ENCODE measurements around the gene HDC. TPM values are rescaled to one million over a fixed set of nuclear protein-coding genes. Genes with fewer than 3 reads are reported as not detected.

The HDC gene
- total and polyA plus RNA-seq, 5 experiments from 2014 or later: not detected

DNA sequence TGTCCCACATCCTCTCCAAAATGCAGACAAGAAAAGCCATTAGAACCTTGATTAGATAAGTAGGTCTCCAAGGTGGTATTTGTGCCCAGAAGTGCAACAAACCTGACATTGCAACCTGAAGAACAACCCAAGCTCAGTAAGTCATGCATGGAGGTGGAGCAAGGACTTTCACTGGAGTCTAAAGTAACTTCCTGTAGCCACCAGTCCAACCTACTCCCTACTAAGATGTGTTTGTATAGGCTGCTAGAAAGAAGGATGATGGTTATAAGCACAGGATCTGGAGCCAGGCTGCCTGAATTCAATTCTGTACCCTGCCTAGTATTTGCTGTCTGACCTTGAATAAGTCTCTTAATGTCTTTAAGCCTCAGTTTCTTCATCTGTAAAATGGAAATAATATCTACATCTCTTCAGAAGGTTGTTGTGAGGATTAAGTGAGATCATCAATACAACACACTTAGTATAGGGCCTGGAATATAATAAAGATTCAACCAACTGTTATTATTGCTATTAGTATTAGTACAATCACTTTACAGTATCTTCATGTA lies 32.3 kb downstream of the HDC start:
- Mint-ChIP-seq H3K36me3 (no peaks in the 10 kb centered on the region), H3K4me3 (no peak overlapping the region), H3K27me3 (no peaks in the 10 kb centered on the region), H3K9me3 (no peaks in the 10 kb centered on the region), H3K4me1 (peaks cover 0 to 1% (median 0%) of the 10 kb centered on the region in 4 donors), H3K27ac (no peak overlapping the region)
- DNase-seq (no peak), ATAC-seq (no peak)
- POLR2A ChIA-PET: no interaction called here

- DNase-seq (no peak), ATAC-seq (no peak)
- POLR2A ChIA-PET: no interaction called here
- H3K27ac Mint-ChIP-seq: no peak overlapping the region
- H3K4me3 Mint-ChIP-seq: no peak overlapping the region
- H3K27me3 Mint-ChIP-seq: no peaks in the 10 kb centered on the region
- peaks cover 0 to 1% (median 0%) of the 10 kb centered on the region in 4 donors for H3K4me1 Mint-ChIP-seq
- no peaks in the 10 kb centered on the region for H3K36me3 Mint-ChIP-seq
- no peaks in the 10 kb centered on the region for H3K9me3 Mint-ChIP-seq
These were observed 32.7 kb downstream of the HDC start for GRCh38 chr15:50232791-50233190.

DNA sequence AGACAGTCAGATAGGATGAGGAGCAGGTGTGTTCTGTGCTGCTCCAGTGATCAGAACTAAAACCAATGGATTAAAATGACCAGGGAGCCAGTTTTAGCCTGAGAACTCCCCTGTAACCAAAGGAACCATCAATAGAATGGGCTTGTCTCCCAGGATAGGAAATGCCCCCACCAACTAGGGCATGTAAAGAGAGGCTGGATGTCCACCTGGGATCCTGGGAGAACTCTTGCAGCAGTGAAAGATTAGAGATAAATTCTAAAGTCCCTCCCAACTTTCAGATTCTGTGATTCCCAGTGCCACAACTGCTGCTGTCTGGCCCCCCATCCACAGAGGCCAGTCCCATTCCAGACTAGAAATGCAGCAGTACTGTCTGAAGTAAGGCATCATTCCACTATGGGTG lies 33.8 kb downstream of the HDC start:
- H3K36me3 Mint-ChIP-seq: no peaks in the 10 kb centered on the region
- POLR2A ChIA-PET: no interaction called here
- DNase-seq (no peak), ATAC-seq (no peak)
- H3K4me3 Mint-ChIP-seq: no peak overlapping the region
- no peaks in the 10 kb centered on the region for H3K9me3 Mint-ChIP-seq
- peaks cover 0 to 1% (median 0%) of the 10 kb centered on the region in 4 donors for H3K4me1 Mint-ChIP-seq
- no peak overlapping the region for H3K27ac Mint-ChIP-seq
- no peaks in the 10 kb centered on the region for H3K27me3 Mint-ChIP-seq

DNA sequence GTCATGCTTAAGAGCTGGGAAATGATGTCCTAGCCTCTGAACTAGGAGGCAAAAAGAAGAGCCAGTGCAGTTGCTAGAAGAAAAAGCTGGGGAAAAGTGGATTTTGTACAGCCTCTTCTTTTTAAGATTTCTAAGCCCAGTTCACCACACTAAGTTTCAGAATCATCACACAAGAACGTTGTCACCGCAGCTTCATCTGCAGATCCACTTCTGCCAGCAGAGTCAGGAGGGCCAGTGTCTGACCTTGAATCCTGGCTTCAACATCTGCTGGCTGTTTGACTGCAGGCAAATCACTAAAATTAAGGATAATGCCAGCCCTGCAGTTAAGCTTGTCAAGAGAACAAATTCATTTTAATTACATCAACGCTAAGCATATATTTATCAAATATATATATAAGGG lies 36.2 kb downstream of the HDC start:
- no peaks in the 10 kb centered on the region for H3K9me3 Mint-ChIP-seq
- POLR2A ChIA-PET: interaction anchor here (0.6 kb wide), 1 partner anchor 442 kb away, joined by 3 read pairs; no protein-coding TSS in a partner anchor
- no peak overlapping the region for H3K4me3 Mint-ChIP-seq
- no peaks in the 10 kb centered on the region for H3K27me3 Mint-ChIP-seq
- no peak overlapping the region for H3K27ac Mint-ChIP-seq
- peaks cover 0 to 1% (median 0%) of the 10 kb centered on the region in 4 donors for H3K4me1 Mint-ChIP-seq
- H3K36me3 Mint-ChIP-seq: no peaks in the 10 kb centered on the region
- ATAC-seq (no peak), DNase-seq (no peak)

DNA sequence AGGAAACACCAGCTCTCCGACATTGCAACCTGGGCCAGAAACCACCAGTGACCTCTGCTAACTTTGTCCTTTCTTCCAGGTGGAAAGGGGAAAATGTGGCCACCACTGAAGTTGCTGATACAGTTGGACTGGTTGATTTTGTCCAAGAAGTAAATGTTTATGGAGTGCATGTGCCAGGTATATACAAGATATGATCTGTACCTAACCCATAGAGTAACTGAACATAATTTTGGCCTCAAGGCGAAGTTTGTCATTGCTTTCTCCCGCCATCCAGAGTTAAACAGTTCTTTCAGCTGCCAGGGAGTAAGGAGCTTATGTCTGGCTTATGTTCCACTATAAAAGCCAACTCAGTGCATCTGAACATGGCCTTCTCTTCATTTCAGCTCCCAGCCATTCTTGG lies 36.7 kb downstream of the HDC start:
- H3K4me1 Mint-ChIP-seq: peaks cover 0 to 1% (median 0%) of the 10 kb centered on the region in 4 donors
- H3K27ac Mint-ChIP-seq: no peak overlapping the region
- ATAC-seq: no peak
- no peaks in the 10 kb centered on the region for H3K27me3 Mint-ChIP-seq
- POLR2A ChIA-PET: interaction anchor here (0.6 kb wide), 1 partner anchor 442 kb away, joined by 3 read pairs; no protein-coding TSS in a partner anchor
- H3K9me3 Mint-ChIP-seq: no peaks in the 10 kb centered on the region
- H3K4me3 Mint-ChIP-seq: no peak overlapping the region
- H3K36me3 Mint-ChIP-seq: no peaks in the 10 kb centered on the region
- DNase-seq: no peak

GRCh38 chr15:50227076-50227475 lies 38.5 kb downstream of the HDC start:
- Mint-ChIP-seq H3K4me1 (peaks cover 0 to 1% (median 0%) of the 10 kb centered on the region in 4 donors), H3K9me3 (no peaks in the 10 kb centered on the region), H3K36me3 (no peaks in the 10 kb centered on the region), H3K4me3 (no peak overlapping the region), H3K27ac (no peak overlapping the region), H3K27me3 (peaks cover 0 to 3% (median 0%) of the 10 kb centered on the region in 5 donors)
- ATAC-seq: no peak
- DNase-seq: no peak
- POLR2A ChIA-PET: no interaction called here

DNA sequence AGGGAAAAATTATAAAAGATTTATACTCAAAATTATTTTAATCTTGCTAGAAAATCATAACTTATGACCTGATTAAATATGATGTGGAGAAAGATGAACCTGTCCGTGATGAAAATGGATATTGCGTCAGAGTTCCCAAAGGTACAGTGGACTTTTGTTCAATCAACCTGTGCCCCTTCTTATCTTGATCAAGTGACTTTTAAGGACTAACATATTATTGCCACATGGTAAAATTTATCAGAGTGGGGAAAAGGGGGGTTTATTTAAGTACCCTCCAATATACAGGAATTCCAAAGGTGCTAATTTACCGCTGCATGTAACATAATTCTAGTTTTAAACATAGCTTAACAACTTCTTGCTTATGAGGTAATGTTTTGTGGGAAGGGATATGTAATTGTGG lies 39.6 kb downstream of the HDC start:
- POLR2A ChIA-PET: no interaction called here
- H3K4me1 Mint-ChIP-seq: peaks cover 0 to 1% (median 0%) of the 10 kb centered on the region in 4 donors
- H3K27ac Mint-ChIP-seq: no peak overlapping the region
- H3K4me3 Mint-ChIP-seq: no peak overlapping the region
- no peak for ATAC-seq
- H3K9me3 Mint-ChIP-seq: no peaks in the 10 kb centered on the region
- H3K36me3 Mint-ChIP-seq: no peaks in the 10 kb centered on the region
- H3K27me3 Mint-ChIP-seq: peaks cover 0 to 3% (median 0%) of the 10 kb centered on the region in 5 donors
- no peak for DNase-seq

DNA sequence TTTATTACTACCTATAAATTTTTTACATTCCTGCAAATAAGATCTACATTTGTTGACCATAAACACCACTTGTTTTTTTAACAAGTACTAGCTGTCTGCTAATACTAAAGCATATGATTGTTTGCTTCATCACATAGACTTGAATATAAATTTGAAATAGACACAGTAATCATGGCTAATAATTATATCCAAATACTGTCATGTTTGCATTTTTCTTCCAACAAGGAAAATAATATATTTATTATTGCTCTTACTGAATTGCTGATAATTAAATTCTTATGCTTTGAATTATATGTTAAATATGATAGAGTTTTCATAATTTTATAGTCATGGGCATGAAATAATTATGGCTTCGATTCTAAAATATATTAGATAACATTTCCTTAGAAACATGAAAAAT lies 40.5 kb downstream of the HDC start:
- Mint-ChIP-seq H3K27me3 (peaks cover 0 to 3% (median 0%) of the 10 kb centered on the region in 5 donors), H3K4me1 (peaks cover 0 to 1% (median 0%) of the 10 kb centered on the region in 4 donors), H3K36me3 (no peaks in the 10 kb centered on the region), H3K9me3 (no peaks in the 10 kb centered on the region), H3K27ac (no peak overlapping the region), H3K4me3 (no peak overlapping the region)
- no peak for ATAC-seq
- POLR2A ChIA-PET: no interaction called here
- DNase-seq: no peak

- H3K4me3 Mint-ChIP-seq: no peak overlapping the region
These were observed 40.9 kb downstream of the HDC start for GRCh38 chr15:50224606-50225005.

GRCh38 chr15:50222181-50222580 lies 43.3 kb downstream of the HDC start:
- H3K4me1 Mint-ChIP-seq: no peaks in the 10 kb centered on the region
- no peak for ATAC-seq
- H3K27me3 Mint-ChIP-seq: peaks cover 0 to 3% (median 0%) of the 10 kb centered on the region in 5 donors
- no peak overlapping the region for H3K27ac Mint-ChIP-seq
- POLR2A ChIA-PET: no interaction called here
- no peak for DNase-seq
- no peak overlapping the region for H3K4me3 Mint-ChIP-seq
- no peaks in the 10 kb centered on the region for H3K9me3 Mint-ChIP-seq
- H3K36me3 Mint-ChIP-seq: no peaks in the 10 kb centered on the region

More at GRCh38 chr15:50224606-50225005, 40.9 kb downstream of the HDC start:
- Mint-ChIP-seq H3K27me3 (peaks cover 0 to 3% (median 0%) of the 10 kb centered on the region in 5 donors), H3K4me1 (peaks cover 0 to 1% (median 0%) of the 10 kb centered on the region in 4 donors), H3K27ac (no peak overlapping the region), H3K9me3 (no peaks in the 10 kb centered on the region), H3K36me3 (no peaks in the 10 kb centered on the region)
- DNase-seq (no peak), ATAC-seq (no peak)
- POLR2A ChIA-PET: no interaction called here

- POLR2A ChIA-PET: no interaction called here
- DNase-seq: no peak
- H3K27me3 Mint-ChIP-seq: peaks cover 0 to 8% (median 0%) of the 10 kb centered on the region in 5 donors
- H3K4me1 Mint-ChIP-seq: no peaks in the 10 kb centered on the region
- no peak for ATAC-seq
- no peak overlapping the region for H3K27ac Mint-ChIP-seq
- no peaks in the 10 kb centered on the region for H3K36me3 Mint-ChIP-seq
- H3K9me3 Mint-ChIP-seq: no peaks in the 10 kb centered on the region
- no peak overlapping the region for H3K4me3 Mint-ChIP-seq
These were observed 45.7 kb downstream of the HDC start for GRCh38 chr15:50219820-50220219.

GRCh38 chr15:50218691-50219090 lies 46.8 kb downstream of the HDC start:
- POLR2A ChIA-PET: no interaction called here
- Mint-ChIP-seq H3K4me3 (no peak overlapping the region), H3K36me3 (no peaks in the 10 kb centered on the region)

GRCh38 chr15:50218291-50218690 lies 47.2 kb downstream of the HDC start:
- H3K4me3 Mint-ChIP-seq: no peak overlapping the region
- DNase-seq (no peak), ATAC-seq (no peak)
- POLR2A ChIA-PET: no interaction called here
- H3K27me3 Mint-ChIP-seq: peaks cover 0 to 18% (median 0%) of the 10 kb centered on the region in 5 donors
- H3K4me1 Mint-ChIP-seq: no peaks in the 10 kb centered on the region
- H3K36me3 Mint-ChIP-seq: no peaks in the 10 kb centered on the region
- H3K27ac Mint-ChIP-seq: no peak overlapping the region
- peaks cover 0 to 10% (median 0%) of the 10 kb centered on the region in 9 donors for H3K9me3 Mint-ChIP-seq

More at GRCh38 chr15:50218691-50219090, 46.8 kb downstream of the HDC start:
- DNase-seq: no peak
- Mint-ChIP-seq H3K9me3 (peaks cover 0 to 6% (median 0%) of the 10 kb centered on the region in 9 donors), H3K27me3 (peaks cover 0 to 18% (median 0%) of the 10 kb centered on the region in 5 donors), H3K4me1 (no peaks in the 10 kb centered on the region), H3K27ac (no peak overlapping the region)
- ATAC-seq: no peak
